HCT116 (cell line): ENCODE measurements around the gene GTPBP1. TPM values are rescaled to one million over a fixed set of nuclear protein-coding genes. Genes with fewer than 3 reads are reported as not detected.

Experiments
- ATAC-seq: fragments of 200-7000 bp; cut with Tn5 transposase; 2 replicates; pipeline ENCODE4 v1.9.1; 2020; ENCODE audit warnings: mild to moderate bottlenecking, moderate library complexity
- BruUV-seq: library from RNA; stranded (reverse); fragments of 400-500 nt; replicated peaks from 2 replicates; lab custom pipeline; 2021; lab: Mats Ljungman, UMichigan
- CTCF ChIA-PET: fragments of 300-600 bp; sonication (Branson Sonifier 250); formaldehyde crosslinking; loops from one replicate; lab custom pipeline; 2021; ENCODE audit warnings: antibody characterized with exemption; lab: Charles Lee
- POLR2A ChIA-PET: fragments of 300-600, 350-600 bp; sonication (Branson Sonifier 250); formaldehyde crosslinking; loops from one replicate; lab custom pipeline; 2021; ENCODE audit warnings: antibody characterized with exemption; lab: Charles Lee
- RAD21 ChIA-PET, 2 experiments: fragments of 300-600 bp; sonication (Branson Sonifier 250); formaldehyde crosslinking; loops; one replicate each; lab custom pipeline; 2023; ENCODE audit warnings: low total read pairs in 2 of 2; ENCODE audit not compliant: uncharacterized antibody in 2 of 2, unreplicated experiment in 2 of 2, low non-redundant PET in 1 of 2; lab: Charles Lee
- DNase-seq: peaks from one replicate; pipeline ENCODE4 v3.0.0-alpha.2; 2010; ENCODE audit warnings: low read depth, low spot score
- H2AFZ ChIP-seq: fragments of 200-600 bp; shearing (Covaris generic), sonication (generic); 2 replicates; pipeline ENCODE4 v1.6.1; 2017; ENCODE audit warnings: low read depth, mixed run types, mixed read lengths, antibody characterized with exemption, low read length; ENCODE audit not compliant: poor library complexity, severe bottlenecking
- H3K27ac ChIP-seq: 2 replicates; pipeline ENCODE4 v1.5.1; 2012; ENCODE audit warnings: low read depth, low read length
- H3K27me3 ChIP-seq: fragments of 200-600 bp; sonication (generic); 2 replicates; pipeline ENCODE4 v1.6.1; 2016; ENCODE audit warnings: mixed run types, low read length, mixed read lengths; ENCODE audit not compliant: insufficient read depth
- H3K36me3 ChIP-seq, 2 experiments: fragments of 200-500 bp in 1 of 2; fragments of 200-600 bp in 1 of 2; sonication (Bioruptor generic) in 1 of 2; sonication (generic) in 1 of 2; 2 replicates each; pipeline versions ENCODE4 v1.5.1 to v1.6.1; 2014 to 2016; ENCODE audit warnings: low read length in 2 of 2, inconsistent platforms in 1 of 2, mixed read lengths in 1 of 2, mixed run types in 1 of 2; ENCODE audit not compliant: insufficient read depth in 2 of 2, control insufficient read depth in 1 of 2
- H3K4me1 ChIP-seq, 2 experiments: fragments of 200-600 bp in 1 of 2; sonication (generic) in 1 of 2; 2 replicates each; pipeline versions ENCODE4 v1.5.1 to v1.6.1; 2012 to 2017; ENCODE audit warnings: low read length in 2 of 2, inconsistent platforms in 1 of 2, mild to moderate bottlenecking in 1 of 2, mixed read lengths in 1 of 2, mixed run types in 1 of 2, moderate library complexity in 1 of 2; ENCODE audit not compliant: insufficient read depth in 2 of 2, control insufficient read depth in 1 of 2
- H3K4me2 ChIP-seq: fragments of 200-600 bp; sonication (generic); 2 replicates; pipeline ENCODE4 v1.6.1; 2017; ENCODE audit warnings: mixed run types, low read length, mixed read lengths
- H3K4me3 ChIP-seq, 2 experiments: fragments of 200-600 bp in 1 of 2; sonication (generic) in 1 of 2; replicated peaks in 1 of 2; 2 replicates each; pipeline ENCODE4 v1.5.1; 2011 to 2016; ENCODE audit warnings: low read length in 2 of 2, control low read depth in 1 of 2, low read depth in 1 of 2, mild to moderate bottlenecking in 1 of 2, mixed read lengths in 1 of 2, mixed run types in 1 of 2
- H3K79me2 ChIP-seq: fragments of 200-600 bp; sonication (generic); 2 replicates; pipeline ENCODE4 v1.6.1; 2017; ENCODE audit warnings: mild to moderate bottlenecking, mixed run types, low read length, moderate library complexity, mixed read lengths; ENCODE audit not compliant: insufficient read depth
- H3K9ac ChIP-seq: fragments of 200-600 bp; sonication (generic); 2 replicates; pipeline ENCODE4 v1.6.1; 2016; ENCODE audit warnings: low read length, mixed read lengths
- H3K9me2 ChIP-seq: fragments of 200-600 bp; sonication (generic), shearing (Covaris generic); 2 replicates; pipeline ENCODE4 v1.6.1; 2017; ENCODE audit warnings: mixed run types, mild to moderate bottlenecking, moderate library complexity; ENCODE audit not compliant: insufficient read depth
- H3K9me3 ChIP-seq, 2 experiments: fragments of 200-500 bp in 1 of 2; fragments of 200-600 bp in 1 of 2; sonication (Bioruptor generic) in 1 of 2; sonication (generic) in 1 of 2; 2 replicates each; pipeline ENCODE4 v1.6.1; 2014 to 2017; ENCODE audit warnings: low read length in 2 of 2, mixed read lengths in 2 of 2, inconsistent platforms in 1 of 2, low read depth in 1 of 2, mild to moderate bottlenecking in 1 of 2, mixed run types in 1 of 2, moderate library complexity in 1 of 2; ENCODE audit not compliant: control insufficient read depth in 1 of 2, insufficient read depth in 1 of 2
- H4K20me1 ChIP-seq: fragments of 200-600 bp; sonication (generic), shearing (Covaris generic); 2 replicates; pipeline ENCODE4 v1.6.1; 2017; ENCODE audit warnings: mixed run types, mild to moderate bottlenecking, moderate library complexity; ENCODE audit not compliant: insufficient read depth
- ATF3 ChIP-seq: IDR thresholded peaks from 2 replicates; pipeline ENCODE4 v1.6.1; 2012
- CBX3 ChIP-seq: IDR thresholded peaks from 2 replicates; pipeline ENCODE4 v1.6.1; 2012; ENCODE audit warnings: low read depth
- CEBPB ChIP-seq: IDR thresholded peaks from 2 replicates; pipeline ENCODE4 v1.6.1; 2012; ENCODE audit warnings: low read depth
- EGR1 ChIP-seq: IDR thresholded peaks from 2 replicates; pipeline ENCODE4 v1.6.1; 2012; ENCODE audit warnings: low read depth
- FOSL1 ChIP-seq: IDR thresholded peaks from 2 replicates; pipeline ENCODE4 v1.6.1; 2012; ENCODE audit warnings: low read depth
- POLR2A ChIP-seq: IDR thresholded peaks from 2 replicates; pipeline ENCODE4 v1.7.0; 2011; ENCODE audit warnings: borderline replicate concordance; ENCODE audit not compliant: insufficient read depth, insufficient read length; ENCODE audit errors: extremely low read depth
- POLR2AphosphoS5 ChIP-seq: IDR thresholded peaks from 2 replicates; pipeline ENCODE4 v1.6.1; 2011; ENCODE audit warnings: mild to moderate bottlenecking, low read depth, low read length, moderate library complexity
- TCF7L2 ChIP-seq: IDR thresholded peaks from 2 replicates; pipeline ENCODE4 v1.7.0; 2011; ENCODE audit warnings: borderline replicate concordance, inconsistent platforms; ENCODE audit not compliant: insufficient read depth, insufficient read length; ENCODE audit errors: extremely low read depth
- YY1 ChIP-seq: IDR thresholded peaks from 2 replicates; pipeline ENCODE4 v1.6.1; 2011; ENCODE audit warnings: low read length, low read depth, moderate library complexity, mild to moderate bottlenecking; ENCODE audit not compliant: insufficient replicate concordance; ENCODE audit errors: extremely low read depth
- ZBTB33 ChIP-seq: IDR thresholded peaks from 2 replicates; pipeline ENCODE4 v1.6.1; 2011; ENCODE audit warnings: mild to moderate bottlenecking, low read length, moderate library complexity; ENCODE audit not compliant: insufficient replicate concordance; ENCODE audit errors: extremely low read depth
- ZFX ChIP-seq: fragments of 450-650 bp; IDR thresholded peaks from 2 replicates; pipeline ENCODE4 v1.6.1; 2017
- intact Hi-C: fragments of 100-400 bp; cut with micrococcal nuclease; formaldehyde crosslinking; loops from 2 replicates; pipeline ENCODE4 v1.10.0; 2022
- total RNA-seq: library from RNA; stranded (reverse); gene quantifications from one replicate; pipeline ENCODE4 v1.2.1, GENCODE V29; 2021; ENCODE audit not compliant: unreplicated experiment

GTPBP1 gene
- total RNA-seq, 1 experiment from 2014 or later: 48.2 TPM

GRCh38 chr22:38707984-38708383 is 2.2 kb downstream of the GTPBP1 start:
- H3K27me3 ChIP-seq: no peaks in the 10 kb centered on the region
- H3K9ac ChIP-seq: no peak overlapping the region
- no peak overlapping the region for H3K4me3 ChIP-seq
- H3K9me2 ChIP-seq: no peaks in the 10 kb centered on the region
- intact Hi-C loops: no loop called here
- no peak for DNase-seq
- peaks cover 70% of the 10 kb centered on the region for H3K79me2 ChIP-seq
- ChIA-PET CTCF (interaction anchor here (0.8 to 1.8 kb wide), 3 partner anchors 10 to 414 kb away, joined by 3 to 4 read pairs (median 3); no protein-coding TSS in a partner anchor), POLR2A (interaction anchor here (0.8 to 1.6 kb wide), 3 partner anchors 10 to 11 kb away, joined by 3 to 6 read pairs (median 3); no protein-coding TSS in a partner anchor), RAD21 (no interaction called here)
- TF ChIP-seq ZFX (no peak), FOSL1 (no peak), YY1 (no peak), CEBPB (no peak), EGR1 (no peak), TCF7L2 (no peak), POLR2A (no peak), ATF3 (no peak), CBX3 (no peak), ZBTB33 (no peak), POLR2AphosphoS5 (no peak)
- H2AFZ ChIP-seq: no peak overlapping the region
- H3K4me2 ChIP-seq: peak overlapping the region; percentile 88
- BruUV-seq: no TSS peak
- no peaks in the 10 kb centered on the region for H4K20me1 ChIP-seq
- no peak for ATAC-seq
- H3K4me1 ChIP-seq: peaks cover 15 to 37% of the 10 kb centered on the region in 2 experiments
- H3K9me3 ChIP-seq: no peaks in the 10 kb centered on the region
- H3K36me3 ChIP-seq: peaks cover 0 to 10% of the 10 kb centered on the region in 2 experiments; a peak in 2 of 4 replicates
- H3K27ac ChIP-seq: no peak overlapping the region
